ENCODE measurements around the gene GNGT2. TPM values are rescaled to one million over a fixed set of nuclear protein-coding genes. Genes with fewer than 3 reads are reported as not detected.
A peak's percentile ranks its signal among the peaks of the same experiment; 100 is the strongest.

GNGT2 gene
- polyA plus RNA-seq, 3 donors, result 16.0 to 25.1 (median 16.7) TPM

DNA sequence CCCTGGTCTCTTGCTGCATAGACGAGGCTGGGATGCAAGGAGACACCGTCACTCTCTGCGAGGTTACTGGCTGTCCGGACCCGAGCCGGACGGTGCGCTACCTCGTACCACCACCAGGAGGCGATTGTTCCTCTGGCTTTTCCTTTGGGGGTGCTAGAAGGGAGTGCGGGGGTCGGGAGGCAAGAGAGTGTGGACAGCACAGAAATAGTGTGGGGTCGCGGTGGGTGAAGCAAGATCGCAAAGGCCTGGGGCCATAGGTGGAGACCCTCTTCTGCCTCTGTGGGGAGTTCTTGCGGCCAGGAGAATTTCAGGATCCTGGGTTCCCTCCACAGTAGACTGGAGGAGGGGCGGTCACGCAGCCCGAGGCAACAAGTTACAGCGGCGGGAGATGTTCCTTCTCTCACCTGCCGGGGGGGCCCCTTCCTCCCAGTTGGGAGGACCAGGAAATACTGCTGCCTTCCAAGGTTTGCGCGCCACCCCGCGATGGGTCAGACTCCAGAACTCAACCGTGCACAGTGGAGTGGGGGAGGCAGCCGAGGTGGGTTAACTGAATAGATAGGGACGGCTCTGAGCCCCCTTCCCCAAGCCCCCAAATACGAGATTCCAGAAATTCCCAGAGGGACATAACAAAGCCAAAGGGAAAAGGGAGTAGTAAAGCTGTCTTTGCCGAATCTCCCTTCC, 13.3 kb upstream of the GNGT2 start:
- Histone ChIP-seq H3K27me3 (ENCODE audit: control insufficient read depth in 2 of 2, insufficient read depth in 2 of 2, low read length in 2 of 2) (peaks cover 10 to 35% of the 10 kb centered on the region in 2 donors), H3K36me3 (replicated peaks in 1 of 2; ENCODE audit: control insufficient read depth in 1 of 2, insufficient read depth in 2 of 2, low read length in 2 of 2) (peaks cover 16 to 23% of the 10 kb centered on the region in 2 donors), H3K27ac (ENCODE audit: low read depth in 1 of 2, low read length in 2 of 2) (no peak overlapping the region), H3K4me3 (replicated peaks in 1 of 3; ENCODE audit: low read depth in 2 of 3, low read length in 3 of 3) (peak overlapping the region; percentile 2 to 69 (median 26)), H3K79me2 (ENCODE audit: insufficient read depth, low read length) (no peaks in the 10 kb centered on the region), H3K4me2 (replicated peaks; ENCODE audit: extremely low read depth, low read length, poor library complexity, severe bottlenecking) (peak overlapping the region; percentile 76), H3K9me3 (replicated peaks in 1 of 2; ENCODE audit: control insufficient read depth in 1 of 2, insufficient read depth in 1 of 2, low read length in 2 of 2) (peaks cover 0 to 5% of the 10 kb centered on the region in 2 donors), H4K20me1 (ENCODE audit: insufficient read depth, low read length) (peaks cover 18% of the 10 kb centered on the region), H3K4me1 (ENCODE audit: control insufficient read depth in 1 of 2, insufficient read depth in 2 of 2, low read length in 2 of 2) (peaks cover 47 to 66% of the 10 kb centered on the region in 2 donors), H3K9ac (ENCODE audit: insufficient read depth, low read length, poor library complexity, severe bottlenecking) (peak overlapping the region; percentile 38), H2AFZ (ENCODE audit: insufficient read depth, low read depth, low read length, poor library complexity, severe bottlenecking) (peak overlapping the region; percentile 32)
- H3K27me3 Mint-ChIP-seq (ENCODE audit: low read depth in 3 of 3), result peaks cover 38 to 60% (median 42%) of the 10 kb centered on the region in 3 donors
- TF ChIP-seq, protein P1, sequence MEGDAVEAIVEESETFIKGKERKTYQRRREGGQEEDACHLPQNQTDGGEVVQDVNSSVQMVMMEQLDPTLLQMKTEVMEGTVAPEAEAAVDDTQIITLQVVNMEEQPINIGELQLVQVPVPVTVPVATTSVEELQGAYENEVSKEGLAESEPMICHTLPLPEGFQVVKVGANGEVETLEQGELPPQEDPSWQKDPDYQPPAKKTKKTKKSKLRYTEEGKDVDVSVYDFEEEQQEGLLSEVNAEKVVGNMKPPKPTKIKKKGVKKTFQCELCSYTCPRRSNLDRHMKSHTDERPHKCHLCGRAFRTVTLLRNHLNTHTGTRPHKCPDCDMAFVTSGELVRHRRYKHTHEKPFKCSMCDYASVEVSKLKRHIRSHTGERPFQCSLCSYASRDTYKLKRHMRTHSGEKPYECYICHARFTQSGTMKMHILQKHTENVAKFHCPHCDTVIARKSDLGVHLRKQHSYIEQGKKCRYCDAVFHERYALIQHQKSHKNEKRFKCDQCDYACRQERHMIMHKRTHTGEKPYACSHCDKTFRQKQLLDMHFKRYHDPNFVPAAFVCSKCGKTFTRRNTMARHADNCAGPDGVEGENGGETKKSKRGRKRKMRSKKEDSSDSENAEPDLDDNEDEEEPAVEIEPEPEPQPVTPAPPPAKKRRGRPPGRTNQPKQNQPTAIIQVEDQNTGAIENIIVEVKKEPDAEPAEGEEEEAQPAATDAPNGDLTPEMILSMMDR (IDR thresholded peaks at IDR 0.05), result peak; percentile 97
- peaks cover 0 to 11% (median 5%) of the 10 kb centered on the region in 7 donors for H3K9me3 Mint-ChIP-seq
- DNase-seq, result peak; percentile 50 to 70 (median 59)
- H3K4me3 Mint-ChIP-seq, result peak overlapping the region; percentile 75 to 92
- H3K36me3 Mint-ChIP-seq, result peaks cover 33 to 40% of the 10 kb centered on the region in 2 donors
- peak overlapping the region in 2 of 7 donors; percentile 54 to 74 for H3K27ac Mint-ChIP-seq
- peaks cover 64% of the 10 kb centered on the region for H3K4me1 Mint-ChIP-seq
- intact Hi-C loops (cut with micrococcal nuclease), result no loop called here
- 4% methylated on average over 5 of the region's 31 CpGs for WGBS (ENCODE audit: insufficient coverage)

DNA sequence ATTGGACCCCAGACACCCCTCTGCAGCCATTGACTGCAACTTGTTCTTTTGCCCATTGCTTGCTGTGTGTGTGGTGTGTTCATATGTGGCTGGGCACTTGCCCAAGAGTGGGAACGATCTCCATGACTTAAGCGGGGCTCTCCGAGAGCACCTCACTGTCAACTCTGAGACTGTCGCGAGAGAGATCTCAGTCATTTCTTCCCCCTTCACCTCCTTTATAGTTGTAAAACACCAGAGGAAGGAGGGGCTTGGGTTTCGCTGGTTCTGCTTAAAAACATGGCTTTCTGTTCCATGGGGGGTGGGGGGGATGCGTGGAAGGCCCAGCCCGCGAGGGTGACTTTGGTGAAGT, 12.8 kb upstream of the GNGT2 start:
- Mint-ChIP-seq H3K4me3 (peak overlapping the region; percentile 75 to 92), H3K36me3 (peaks cover 35 to 43% of the 10 kb centered on the region in 2 donors), H3K9me3 (peaks cover 0 to 11% (median 5%) of the 10 kb centered on the region in 7 donors), H3K4me1 (peaks cover 67% of the 10 kb centered on the region), H3K27me3 (ENCODE audit: low read depth in 3 of 3) (peaks cover 35 to 57% (median 42%) of the 10 kb centered on the region in 3 donors), H3K27ac (peak overlapping the region in 3 of 7 donors; percentile 57 to 74 (median 68))
- TF ChIP-seq, protein P1 (IDR thresholded peaks at IDR 0.05), result no peak
- Histone ChIP-seq H3K79me2 (ENCODE audit: insufficient read depth, low read length) (no peaks in the 10 kb centered on the region), H3K4me3 (replicated peaks in 1 of 3; ENCODE audit: low read depth in 2 of 3, low read length in 3 of 3) (peak overlapping the region in 1 of 3 experiments; percentile 69), H3K27ac (ENCODE audit: low read depth in 1 of 2, low read length in 2 of 2) (no peak overlapping the region), H3K9me3 (replicated peaks in 1 of 2; ENCODE audit: control insufficient read depth in 1 of 2, insufficient read depth in 1 of 2, low read length in 2 of 2) (peaks cover 0 to 5% of the 10 kb centered on the region in 2 donors), H4K20me1 (ENCODE audit: insufficient read depth, low read length) (peaks cover 18% of the 10 kb centered on the region), H3K36me3 (replicated peaks in 1 of 2; ENCODE audit: control insufficient read depth in 1 of 2, insufficient read depth in 2 of 2, low read length in 2 of 2) (peaks cover 16 to 23% of the 10 kb centered on the region in 2 donors), H2AFZ (ENCODE audit: insufficient read depth, low read depth, low read length, poor library complexity, severe bottlenecking) (peak overlapping the region; percentile 32), H3K4me2 (replicated peaks; ENCODE audit: extremely low read depth, low read length, poor library complexity, severe bottlenecking) (peak overlapping the region; percentile 76), H3K27me3 (ENCODE audit: control insufficient read depth in 2 of 2, insufficient read depth in 2 of 2, low read length in 2 of 2) (peaks cover 10 to 32% of the 10 kb centered on the region in 2 donors), H3K9ac (ENCODE audit: insufficient read depth, low read length, poor library complexity, severe bottlenecking) (no peak overlapping the region), H3K4me1 (ENCODE audit: control insufficient read depth in 1 of 2, insufficient read depth in 2 of 2, low read length in 2 of 2) (peaks cover 52 to 71% of the 10 kb centered on the region in 2 donors)
- 0% methylated on average over 3 of the region's 9 CpGs for WGBS (ENCODE audit: insufficient coverage)
- intact Hi-C loops (cut with micrococcal nuclease), result no loop called here
- DNase-seq, result no peak
